HG02852 (cell line): ENCODE measurements around the gene GTF3C5.
"Not testable (repeated sequence)": the region's sequence is repeated elsewhere in the genome, so short reads cannot be mapped to it uniquely, and the experiment has no call there.

Experiments
- ATAC-seq: cut with Tn5 transposase; IDR thresholded peaks from one replicate; pipeline ENCODE4 v1.9.1; 2021; ENCODE audit warnings: mild to moderate bottlenecking, moderate library complexity; ENCODE audit not compliant: unreplicated experiment

The GTF3C5 gene

GRCh38 chr9:133027134-133027533 lies 3.7 kb upstream of the GTF3C5 start:
- ATAC-seq = no peak

GRCh38 chr9:133028221-133028620 lies 2.6 kb upstream of the GTF3C5 start:
- no peak for ATAC-seq

DNA sequence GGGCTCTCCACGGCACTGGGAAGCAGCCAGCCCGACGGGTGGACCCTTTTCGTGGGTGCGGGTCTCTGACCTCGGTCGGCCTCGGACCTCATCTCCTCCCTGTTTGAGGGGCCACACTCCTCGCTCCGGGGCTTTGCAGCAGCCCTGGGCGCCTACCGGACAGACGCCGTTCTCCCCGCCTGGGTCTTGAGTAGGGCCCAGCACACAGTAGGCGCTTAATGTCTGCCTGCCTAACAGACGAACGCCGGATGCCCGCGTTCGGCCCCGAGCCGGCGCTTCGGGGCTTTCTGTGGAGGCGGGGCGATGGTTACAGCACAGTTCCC lies 842 bp upstream of the GTF3C5 start:
- peak; percentile 7 for ATAC-seq

GRCh38 chr9:133031130-133031422 lies 279 bp downstream of the GTF3C5 start:
- no peak for ATAC-seq

GRCh38 chr9:133031496-133031911 lies 707 bp downstream of the GTF3C5 start:
- ATAC-seq = no peak

DNA sequence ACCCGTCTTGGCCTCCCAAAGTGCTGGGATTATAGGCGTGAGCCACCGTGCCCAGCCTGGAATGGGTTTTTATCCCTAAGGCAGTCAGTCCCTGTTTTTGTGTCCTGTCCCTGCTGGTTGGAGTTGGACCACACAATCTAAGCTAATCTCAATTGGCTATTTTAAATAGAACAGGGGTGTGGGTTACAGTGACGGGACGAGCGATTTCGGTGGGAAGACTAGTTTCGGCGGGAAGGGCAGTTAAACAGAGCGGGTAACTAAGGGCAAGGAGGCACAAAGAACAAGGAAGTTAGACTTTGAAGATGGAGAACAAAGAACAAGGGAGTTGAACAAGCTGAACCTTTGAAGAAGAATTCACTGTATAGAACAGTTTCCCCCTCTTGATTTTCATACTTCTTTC lies 1.4 kb downstream of the GTF3C5 start:
- no peak for ATAC-seq

GRCh38 chr9:133035669-133036068 lies 4.9 kb downstream of the GTF3C5 start:
- ATAC-seq = no peak

DNA sequence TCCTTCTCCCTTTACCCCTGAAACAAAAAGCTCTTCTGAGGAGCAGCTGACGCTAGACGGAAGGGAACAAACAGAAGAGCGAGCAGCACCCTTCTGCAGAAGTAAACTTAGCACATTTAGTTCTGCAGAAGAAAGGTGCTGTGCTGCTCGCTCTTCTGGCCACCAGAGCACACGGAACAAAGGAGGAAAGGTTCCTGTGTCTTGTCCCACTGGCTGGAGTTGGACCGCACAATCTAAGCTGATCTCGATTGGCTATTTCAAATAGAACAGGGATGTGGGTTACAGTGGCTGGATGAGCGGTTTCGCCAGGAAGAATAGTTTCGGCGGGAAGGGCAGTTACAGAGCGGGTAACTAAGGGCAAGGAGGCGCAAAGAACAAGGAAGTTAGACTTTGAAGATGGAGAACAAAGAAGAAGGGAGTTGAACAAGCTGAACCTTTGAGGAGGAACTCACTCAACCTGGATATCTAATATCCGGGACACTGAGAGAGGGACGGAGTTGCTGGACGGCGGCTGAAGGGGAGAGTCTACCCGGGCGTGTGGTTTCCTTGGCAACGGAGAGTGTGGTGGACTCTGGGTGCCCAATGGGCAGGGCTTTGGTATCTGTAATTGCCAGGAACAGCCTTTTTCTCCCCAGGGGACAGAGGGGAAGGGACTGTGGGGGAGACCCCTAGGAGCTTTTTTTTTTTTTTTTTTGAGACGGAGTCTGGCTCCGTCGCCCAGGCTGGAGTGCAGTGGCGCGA lies 7.1 kb downstream of the GTF3C5 start:
- ATAC-seq = no peak

DNA sequence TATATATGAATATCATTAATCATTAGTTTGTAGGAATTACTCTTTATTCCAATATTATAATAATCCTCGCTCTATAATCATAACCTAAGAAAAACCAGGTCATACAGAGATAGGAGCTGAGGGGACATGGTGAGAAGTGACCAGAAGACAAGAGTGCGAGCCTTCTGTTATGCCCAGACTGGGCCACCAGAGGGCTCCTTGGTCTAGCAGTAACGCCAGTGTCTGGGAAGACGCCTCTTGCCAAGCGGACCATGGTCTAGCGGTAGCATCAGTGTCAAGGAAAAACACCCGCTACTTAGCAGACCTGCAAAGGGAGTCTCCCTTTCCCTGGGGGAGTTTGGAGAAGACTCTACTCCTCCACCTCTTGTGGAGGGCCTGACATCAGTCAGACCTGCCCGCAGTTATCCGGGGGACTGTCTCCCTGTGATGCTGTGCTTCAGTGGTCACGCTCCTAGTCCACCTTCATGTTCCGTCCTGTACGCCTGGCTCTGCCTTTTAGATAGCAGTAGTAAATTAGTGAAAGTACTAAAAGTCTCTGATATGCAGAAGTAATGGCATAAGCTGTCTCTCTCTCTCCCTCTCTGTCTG lies 10.2 kb downstream of the GTF3C5 start:
- not testable (repeated sequence) for ATAC-seq

- ATAC-seq = no peak
Measured at GRCh38 chr9:133041958-133042357, 11.2 kb downstream of the GTF3C5 start.

DNA sequence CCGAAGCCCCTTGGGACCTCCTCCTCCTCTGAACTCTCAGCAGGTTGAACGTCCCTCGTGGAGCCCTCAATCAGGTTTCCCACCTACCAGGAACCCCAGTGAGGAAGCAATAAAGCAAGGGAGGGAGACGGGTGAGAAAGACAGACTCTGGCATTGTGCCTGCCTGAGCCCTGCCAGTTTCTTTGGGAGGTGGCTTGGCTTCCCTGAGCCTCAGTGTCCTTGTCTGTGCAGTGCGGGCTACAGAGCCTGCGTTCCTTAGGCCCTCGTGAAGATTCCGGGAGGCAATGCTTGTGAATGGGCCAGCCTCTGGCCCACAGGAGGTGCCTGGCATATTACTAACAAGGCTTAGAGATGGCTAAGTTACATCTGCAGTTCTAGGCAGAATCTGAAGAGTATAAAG lies 11.9 kb downstream of the GTF3C5 start:
- ATAC-seq = no peak

DNA sequence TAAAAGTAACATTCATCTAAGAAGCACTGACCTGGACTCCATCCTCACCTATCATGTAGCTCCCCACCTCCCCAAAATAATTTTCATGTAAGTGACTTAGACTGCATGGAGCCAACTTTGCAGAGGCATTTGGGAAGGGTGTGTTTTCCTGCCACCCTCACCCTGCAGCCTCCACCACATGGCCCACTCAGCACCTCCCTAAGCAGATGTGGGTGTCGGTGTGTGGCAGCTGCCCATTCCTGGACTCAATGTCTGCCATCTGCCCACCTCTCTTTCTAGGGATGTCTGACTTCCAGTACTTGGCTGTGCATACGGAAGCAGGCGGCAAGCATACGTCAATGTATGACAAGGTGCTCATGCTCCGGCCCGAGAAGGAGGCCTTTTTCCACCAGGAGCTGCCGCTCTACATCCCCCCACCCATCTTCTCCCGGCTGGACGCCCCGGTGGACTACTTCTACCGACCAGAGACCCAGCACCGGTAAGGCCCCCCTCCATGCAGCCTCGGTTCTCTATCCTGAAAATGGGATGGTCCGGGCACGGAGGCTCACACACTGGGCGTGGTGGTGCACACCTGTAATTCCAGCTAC lies 12.7 kb downstream of the GTF3C5 start:
- ATAC-seq = no peak

GRCh38 chr9:133044125-133044524 lies 13.3 kb downstream of the GTF3C5 start:
- no peak for ATAC-seq

DNA sequence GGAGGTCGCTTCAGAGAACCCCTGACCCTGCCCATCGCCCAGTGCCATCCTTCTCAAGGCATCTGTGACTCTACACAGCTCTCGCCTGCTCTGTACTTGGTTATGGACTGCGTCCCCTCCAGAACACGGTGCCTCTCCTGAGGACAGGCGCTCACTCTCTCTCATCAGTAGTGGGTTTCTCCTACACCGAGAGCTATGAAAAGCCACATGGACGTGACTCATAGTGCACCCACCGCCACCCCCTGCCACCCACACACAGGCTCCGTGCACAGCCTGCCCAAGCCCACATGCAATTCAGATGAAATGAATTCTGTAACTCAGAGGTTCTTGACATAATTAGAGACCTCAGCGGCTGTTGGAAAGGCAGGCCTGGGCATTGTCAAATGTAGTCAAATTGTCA lies 13.9 kb downstream of the GTF3C5 start:
- ATAC-seq = no peak

DNA sequence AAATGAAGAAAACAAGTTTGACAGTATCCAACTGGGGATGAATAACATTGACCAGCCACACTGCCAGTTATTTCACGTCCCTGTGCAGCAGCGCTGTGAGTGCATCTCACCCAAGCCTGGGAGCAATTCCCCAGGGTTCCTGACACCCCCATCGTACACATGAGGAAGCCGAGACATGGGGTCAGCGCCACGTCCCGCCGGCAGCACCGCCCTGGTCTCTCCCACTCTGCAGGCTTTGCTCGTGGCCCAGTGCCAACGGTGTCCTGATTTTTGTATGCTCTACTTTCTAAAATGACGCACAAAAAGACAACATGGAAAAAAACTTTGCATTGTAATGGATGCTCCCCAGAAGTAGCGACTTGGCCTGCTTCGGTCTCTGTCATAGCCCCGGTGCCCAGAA lies 14.3 kb downstream of the GTF3C5 start:
- no peak for ATAC-seq

GRCh38 chr9:133046196-133046899 lies 15.6 kb downstream of the GTF3C5 start:
- ATAC-seq = no peak

DNA sequence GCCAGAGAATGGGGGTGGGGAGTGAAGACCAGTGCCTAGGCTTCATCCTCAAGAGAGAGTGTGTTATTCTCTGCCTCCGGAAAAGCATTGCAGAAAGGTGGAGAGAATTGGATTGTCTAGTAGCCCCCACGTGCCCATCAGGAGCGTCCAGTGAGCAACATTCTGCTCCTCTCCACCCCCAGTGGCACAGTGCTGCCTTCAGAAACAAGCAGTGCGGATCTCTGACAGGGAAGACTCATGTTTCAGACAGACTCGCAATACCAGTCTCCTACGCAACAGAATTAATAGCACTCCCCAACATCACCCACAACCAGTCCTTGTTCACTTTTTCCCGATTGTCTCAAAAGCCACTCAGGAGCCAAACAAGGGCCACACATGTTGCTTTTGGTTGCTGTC lies 16.1 kb downstream of the GTF3C5 start:
- ATAC-seq = no peak

- ATAC-seq = no peak
Measured at GRCh38 chr9:133048595-133048994, 17.8 kb downstream of the GTF3C5 start.

DNA sequence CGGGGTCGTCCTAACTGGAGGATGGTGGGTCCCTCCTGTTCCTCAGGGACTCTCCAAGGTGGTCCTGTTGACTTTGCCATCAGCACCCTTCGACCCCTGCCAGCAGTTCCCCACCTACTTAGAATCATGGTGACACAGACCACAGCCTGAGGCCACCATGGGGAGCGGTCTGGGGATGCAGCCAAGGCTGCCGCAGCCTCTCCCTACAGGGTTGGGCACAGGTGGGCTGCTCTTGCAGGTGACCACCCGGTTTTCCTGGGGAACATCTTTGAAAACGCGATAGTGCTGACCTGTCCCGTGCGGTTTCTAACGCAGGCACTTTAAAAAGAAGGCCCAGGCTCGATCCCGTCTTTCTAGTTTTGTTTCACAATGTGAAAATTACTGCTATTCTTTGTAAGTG lies 18.2 kb downstream of the GTF3C5 start:
- no peak for ATAC-seq

GRCh38 chr9:133050142-133050541 lies 19.3 kb downstream of the GTF3C5 start:
- ATAC-seq = no peak

DNA sequence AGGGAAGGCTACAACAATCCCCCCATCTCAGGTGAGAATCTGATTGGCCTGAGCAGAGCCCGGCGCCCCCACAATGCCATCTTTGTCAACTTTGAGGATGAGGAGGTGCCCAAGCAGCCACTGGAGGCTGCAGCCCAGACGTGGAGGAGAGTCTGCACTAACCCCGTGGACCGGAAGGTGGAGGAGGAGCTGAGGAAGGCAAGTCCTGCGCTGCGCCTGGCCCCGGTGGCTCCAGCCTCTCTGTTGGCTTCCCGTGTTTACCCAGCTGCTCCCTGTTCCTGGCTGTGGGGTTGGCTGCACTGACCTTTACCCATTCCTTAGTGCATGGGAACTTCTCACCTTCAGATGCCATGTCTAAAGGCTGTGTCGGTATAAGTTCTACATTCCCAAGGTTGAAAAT lies 20.0 kb downstream of the GTF3C5 start:
- ATAC-seq = no peak

DNA sequence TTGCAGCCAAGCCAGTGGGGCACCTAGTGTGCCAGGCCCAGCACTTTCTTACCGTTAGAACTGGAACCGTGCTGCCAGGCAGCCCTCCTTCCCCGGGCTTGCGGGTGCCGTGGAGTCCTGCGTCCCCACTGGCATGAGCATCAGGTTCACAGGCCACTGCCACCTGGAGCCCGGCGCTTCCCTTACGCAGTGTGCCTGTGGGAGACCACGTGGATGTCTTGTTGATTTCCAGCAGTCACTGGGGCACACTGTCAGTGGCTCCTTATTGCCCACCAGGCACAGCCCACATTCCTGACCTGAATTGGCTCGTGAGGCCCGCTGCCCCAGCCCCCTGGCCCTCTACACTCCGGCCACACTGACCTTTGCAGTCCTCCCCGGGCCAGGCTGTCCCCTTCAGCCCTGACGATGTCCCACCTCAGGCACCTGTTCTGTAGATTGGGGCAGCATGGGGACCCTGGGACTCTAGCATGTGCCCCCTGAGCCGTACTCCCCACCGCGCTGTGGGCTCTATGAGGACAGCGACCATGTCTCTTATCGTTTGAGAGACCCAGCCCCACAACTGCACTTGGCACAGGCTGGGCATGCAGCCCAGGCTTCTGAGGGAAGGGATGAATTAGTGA lies 20.6 kb downstream of the GTF3C5 start:
- no peak for ATAC-seq
